CD4-positive, alpha-beta T cell treated with Interleukin-2 at 100 ng/mL for 4 hours (primary cell): ENCODE results near the gene CMTM1.
"Not testable (repeated sequence)": the region's sequence is repeated elsewhere in the genome, so short reads cannot be mapped to it uniquely, and the experiment has no call there.

ENCODE experiments used
- DNase-seq: peaks from one replicate; pipeline ENCODE4 v3.0.0-alpha.2; 2020; ENCODE audit warnings: low spot score

The CMTM1 gene

GRCh38 chr16:66592241-66592640, 26.0 kb downstream of the CMTM1 start:
- no peak for DNase-seq

GRCh38 chr16:66592814-66593213, 26.6 kb downstream of the CMTM1 start:
- no peak for DNase-seq

GRCh38 chr16:66594739-66595138, 28.5 kb downstream of the CMTM1 start:
- DNase-seq = no peak

GRCh38 chr16:66596559-66596958, 30.3 kb downstream of the CMTM1 start:
- DNase-seq = not testable (repeated sequence)

GRCh38 chr16:66596986-66597848, 31.0 kb downstream of the CMTM1 start:
- DNase-seq = peak; percentile 28

- DNase-seq = no peak
Observed at GRCh38 chr16:66598111-66598510, 31.9 kb downstream of the CMTM1 start.

GRCh38 chr16:66599726-66600125, 33.5 kb downstream of the CMTM1 start:
- no peak for DNase-seq

- DNase-seq = no peak
Observed at GRCh38 chr16:66600477-66600876, 34.2 kb downstream of the CMTM1 start.

GRCh38 chr16:66601471-66601870, 35.2 kb downstream of the CMTM1 start:
- DNase-seq = no peak

GRCh38 chr16:66603537-66604375, 37.5 kb downstream of the CMTM1 start:
- peak; percentile 84 for DNase-seq

- peak; percentile 71 for DNase-seq
Observed at GRCh38 chr16:66604376-66605176, 38.3 kb downstream of the CMTM1 start, which contains the start of gene CMTM3. CMTM3 (plus strand) TSS chr16:66604704; CDS start chr16:66604806, 102 bp downstream.

GRCh38 chr16:66605177-66605978, 39.1 kb downstream of the CMTM1 start:
- DNase-seq = peak; percentile 29

- DNase-seq = no peak
Observed at GRCh38 chr16:66605979-66606751, 39.9 kb downstream of the CMTM1 start.

GRCh38 chr16:66608241-66609138, 42.3 kb downstream of the CMTM1 start:
- peak; percentile 84 for DNase-seq

GRCh38 chr16:66609139-66609510, 42.9 kb downstream of the CMTM1 start:
- DNase-seq = no peak

GRCh38 chr16:66610111-66610820, 44.0 kb downstream of the CMTM1 start:
- DNase-seq = no peak

GRCh38 chr16:66611911-66612310, 45.7 kb downstream of the CMTM1 start:
- DNase-seq = not testable (repeated sequence)

GRCh38 chr16:66612422-66612821, 46.2 kb downstream of the CMTM1 start:
- DNase-seq = no peak
